ENCODE results near the gene SIGLEC11. TPM values are rescaled to one million over a fixed set of nuclear protein-coding genes. Genes with fewer than 3 reads are reported as not detected.

The SIGLEC11 gene
- total RNA-seq, 2 donors from 2014 or later, result 0.19 to 2.2 TPM

- DNase-seq (ENCODE audit: low spot score), result no peak
- Histone ChIP-seq H3K9me3 (no peaks in the 10 kb centered on the region), H3K27me3 (no peaks in the 10 kb centered on the region), H3K4me1 (peaks cover 0 to 27% of the 10 kb centered on the region in 2 donors), H3K36me3 (no peaks in the 10 kb centered on the region), H3K4me3 (no peak overlapping the region), H3K27ac (no peak overlapping the region)
- no peak for TF ChIP-seq CTCF (IDR thresholded peaks at IDR 0.05)
These were observed 4.9 kb downstream of the SIGLEC11 start for GRCh38 chr19:49956115-49956495.

- no peak for TF ChIP-seq CTCF (IDR thresholded peaks at IDR 0.05)
- no peaks in the 10 kb centered on the region for H3K36me3 ChIP-seq
- DNase-seq (ENCODE audit: low spot score), result no peak
- H3K9me3 ChIP-seq, result no peaks in the 10 kb centered on the region
- peaks cover 0 to 27% of the 10 kb centered on the region in 2 donors for H3K4me1 ChIP-seq
- H3K4me3 ChIP-seq, result no peak overlapping the region
- no peaks in the 10 kb centered on the region for H3K27me3 ChIP-seq
- no peak overlapping the region for H3K27ac ChIP-seq
These were observed 6.0 kb downstream of the SIGLEC11 start for GRCh38 chr19:49954933-49955332.

- Histone ChIP-seq H3K36me3 (no peaks in the 10 kb centered on the region), H3K27me3 (no peaks in the 10 kb centered on the region), H3K9me3 (no peaks in the 10 kb centered on the region), H3K4me1 (peaks cover 0 to 27% of the 10 kb centered on the region in 2 donors), H3K27ac (no peak overlapping the region), H3K4me3 (no peak overlapping the region)
- TF ChIP-seq CTCF (IDR thresholded peaks at IDR 0.05), result no peak
- no peak for DNase-seq (ENCODE audit: low spot score)
These were observed 6.7 kb downstream of the SIGLEC11 start for GRCh38 chr19:49954092-49954829.

- no peak for DNase-seq (ENCODE audit: low spot score)
- Histone ChIP-seq H3K27me3 (no peaks in the 10 kb centered on the region), H3K36me3 (no peaks in the 10 kb centered on the region), H3K27ac (no peak overlapping the region), H3K4me1 (peaks cover 0 to 27% of the 10 kb centered on the region in 2 donors), H3K9me3 (no peaks in the 10 kb centered on the region), H3K4me3 (no peak overlapping the region)
- TF ChIP-seq CTCF (IDR thresholded peaks at IDR 0.05), result no peak
These were observed 7.6 kb downstream of the SIGLEC11 start for GRCh38 chr19:49953416-49953815.

GRCh38 chr19:49952906-49953305, 8.1 kb downstream of the SIGLEC11 start:
- no peak overlapping the region for H3K4me3 ChIP-seq
- no peak for TF ChIP-seq CTCF (IDR thresholded peaks at IDR 0.05)
- peaks cover 0 to 27% of the 10 kb centered on the region in 2 donors for H3K4me1 ChIP-seq
- H3K36me3 ChIP-seq, result no peaks in the 10 kb centered on the region
- no peak overlapping the region for H3K27ac ChIP-seq
- no peaks in the 10 kb centered on the region for H3K27me3 ChIP-seq
- no peaks in the 10 kb centered on the region for H3K9me3 ChIP-seq
- no peak for DNase-seq (ENCODE audit: low spot score)

DNA sequence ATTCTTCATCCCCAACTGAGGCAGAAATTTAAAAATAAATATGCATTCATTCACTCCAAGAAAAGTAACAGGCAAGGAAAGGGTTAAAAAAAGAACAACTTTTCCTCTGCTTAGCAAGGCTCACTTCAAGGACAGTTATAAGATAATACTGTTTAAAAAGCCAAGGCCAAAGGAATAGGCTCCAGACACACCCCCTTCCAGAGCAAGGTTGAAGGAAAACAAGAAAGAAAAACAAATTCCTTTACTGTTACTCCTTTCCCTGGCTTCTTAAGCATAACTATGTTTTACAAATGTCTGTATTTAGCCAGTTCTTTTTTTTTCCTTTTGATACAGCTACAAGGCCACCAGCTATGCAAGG, 8.5 kb downstream of the SIGLEC11 start:
- H3K9me3 ChIP-seq, result no peaks in the 10 kb centered on the region
- TF ChIP-seq CTCF (IDR thresholded peaks at IDR 0.05), result no peak
- H3K4me1 ChIP-seq, result peaks cover 0 to 27% of the 10 kb centered on the region in 2 donors
- no peak overlapping the region for H3K27ac ChIP-seq
- H3K36me3 ChIP-seq, result no peaks in the 10 kb centered on the region
- no peaks in the 10 kb centered on the region for H3K27me3 ChIP-seq
- no peak for DNase-seq (ENCODE audit: low spot score)
- H3K4me3 ChIP-seq, result no peak overlapping the region

Measured in right atrium auricular region (tissue), 2 donors.